Heart right ventricle (tissue), 16 donors: ENCODE data around the gene GAMT. TPM values are rescaled to one million over a fixed set of nuclear protein-coding genes. Genes with fewer than 3 reads are reported as not detected.

Experiments used
- ATAC-seq, 8 donors: fragments of 200-7000 bp; cut with Tn5 transposase; one replicate each; pipeline ENCODE4 v1.9.1; 2020; ENCODE audit warnings: mild to moderate bottlenecking in 8 of 8, moderate library complexity in 8 of 8, moderate number of reproducible peaks in 1 of 8
- DNase-seq, 2 donors: peaks; one replicate each; pipeline ENCODE4 v3.0.0-alpha.2; 2020
- H3K27ac ChIP-seq, 10 donors: fragments of 200-600 bp; sonication (generic) in 2 of 10; one replicate each; pipeline versions ENCODE4 v1.5.0 to v1.8.0; 2020 to 2022; ENCODE audit warnings: mild to moderate bottlenecking in 3 of 10
- H3K27me3 ChIP-seq, 7 donors: fragments of 200-600 bp; one replicate each; pipeline ENCODE4 v1.8.0; 2021 to 2022; ENCODE audit warnings: mild to moderate bottlenecking in 2 of 7
- H3K36me3 ChIP-seq, 9 donors: fragments of 200-600 bp; sonication (generic) in 1 of 9; one replicate each; pipeline versions ENCODE4 v1.5.0 to v1.8.0; 2020 to 2022; ENCODE audit warnings: mild to moderate bottlenecking in 2 of 9
- H3K4me1 ChIP-seq, 9 donors: fragments of 200-600 bp; sonication (generic) in 1 of 9; one replicate each; pipeline versions ENCODE4 v1.5.0 to v1.8.0; 2020 to 2022; ENCODE audit warnings: mild to moderate bottlenecking in 4 of 9
- H3K4me3 ChIP-seq, 10 donors: fragments of 200-600 bp; sonication (generic) in 2 of 10; one replicate each; pipeline versions ENCODE4 v1.5.0 to v1.8.0; 2020 to 2022; ENCODE audit warnings: mild to moderate bottlenecking in 7 of 10, moderate library complexity in 2 of 10
- H3K9me3 ChIP-seq, 11 donors: fragments of 200-600 bp in 10 of 11; sonication (generic) in 2 of 11; one replicate each; pipeline versions ENCODE4 v1.5.0 to v1.8.0; 2013 to 2022; ENCODE audit warnings: mild to moderate bottlenecking in 2 of 11, control low read depth in 1 of 11, moderate library complexity in 1 of 11
- CTCF ChIP-seq, 9 donors: fragments of 200-600 bp; sonication (generic) in 2 of 9; IDR thresholded peaks; one replicate each; pipeline versions ENCODE4 v1.5.0 to v1.8.0; 2021 to 2022; ENCODE audit warnings: antibody characterized with exemption in 9 of 9, mild to moderate bottlenecking in 5 of 9, moderate library complexity in 1 of 9
- WGBS, 2 donors: extraction: QIAGEN DNeasy Blood & Tissue Kit; methylation state at CpG; one replicate each; pipeline ENCODE4 v1.1.7; 2013; ENCODE audit warnings: inconsistent platforms in 1 of 2; 5-methylcytosine and 5-hydroxymethylcytosine counted together
- intact Hi-C, 10 donors: fragments of 100-400 bp; cut with DNase I; formaldehyde crosslinking; loops; one replicate each; pipeline versions ENCODE4 v1.11.1 to v1.14.2; 2022
- polyA plus RNA-seq, 2 donors: library from polyadenylated mRNA; stranded (reverse); fragments of 200-250 nt; gene quantifications; one replicate each; pipeline ENCODE4 v1.2.3, GENCODE V29; 2013
- total RNA-seq, 10 donors: library from RNA; stranded (reverse); fragmentation: NEBNext Ultra II Directional in 3 of 10; extraction: Animal tissue kit (Norgen Biotek cat#: 25700) in 3 of 10; gene quantifications; one replicate each; pipeline versions ENCODE4 v1.2.1 to v1.2.4, GENCODE V29; 2021 to 2023
- donor health status: Arrhythmogenic right ventricular cardiomyopathy.
- donor health status: ischemic (EF 13 %, LVEDD 7.1; RV severe dilation, severe dysfunction).
- donor health status: healthy with polysubstance abuse.
- donor health status: DM: no; HTN: yes; CAD: no.
- donor health status: DM: no; HTN: no; CAD: no.
- donor health status: ischemic (EF 25% LVEDD 6.9; RV normal size, moderate dysfunction).
- donor health status: ischemic (EF 25% LVEDD 5.7; RV mildly dilated, moderate dysfunction).
- donor health status: healthy.
- donor health status: DM: yes; HTN: yes; CAD: no.
- donor health status: Ischemic cardiomyopathy.
- donor health status: ischemic (EF 35%, LVEDD 5.7; RV mildly dilated, moderate dysfunction).
- donor health status: nonischemic (EF 11% LVEDD 7.7; RV severe dilation, severe dysfunction).
- donor health status: DM: yes; HTN: yes; CAD: no.
- donor health status: PGD.
- donor health status: ischemic (EF 29% LVEDD 5.4; RV normal size, mild dysfunction).
- donor health status: nonischemic (EF 23%, LVEDD 6.1; RV moderate dilation, normal function).

The GAMT gene
- total and polyA plus RNA-seq, 12 donors, result 30.8 to 260 (median 72.1) TPM

- intact Hi-C loops, result loop anchor here in 1 of 10 donors (10.0 kb wide), 1 partner anchor 144 kb away; the partner anchor contains the start of gene FAM174C
- H3K36me3 ChIP-seq, result peaks cover 5 to 77% (median 40%) of the 10 kb centered on the region in 9 donors
Measured at GRCh38 chr19:1418951-1419738, 17.8 kb upstream of the GAMT start.

GRCh38 chr19:1418496-1418775 lies 17.1 kb upstream of the GAMT start:
- Histone ChIP-seq H3K4me1 (peaks cover 31 to 66% (median 53%) of the 10 kb centered on the region in 9 donors), H3K27me3 (no peaks in the 10 kb centered on the region), H3K9me3 (no peaks in the 10 kb centered on the region), H3K36me3 (peaks cover 5 to 74% (median 34%) of the 10 kb centered on the region in 9 donors), H3K4me3 (no peak overlapping the region), H3K27ac (peak overlapping the region in 5 of 10 donors; percentile 9 to 71 (median 21))
- 69 to 73% methylated on average over 13 of the region's 13 CpGs for WGBS, 2 donors
- intact Hi-C loops, result loop anchor here in 1 of 10 donors (10.0 kb wide), 1 partner anchor 144 kb away; the partner anchor contains the start of gene FAM174C
- DNase-seq, result no peak
- no peak for ATAC-seq
- TF ChIP-seq CTCF (IDR thresholded peaks at IDR 0.05), result no peak

More at GRCh38 chr19:1418951-1419738, 17.8 kb upstream of the GAMT start:
- no peaks in the 10 kb centered on the region for H3K9me3 ChIP-seq
- H3K4me1 ChIP-seq, result peaks cover 31 to 61% (median 48%) of the 10 kb centered on the region in 9 donors
- no peak for TF ChIP-seq CTCF (IDR thresholded peaks at IDR 0.05)
- 49 to 64% methylated on average over 21 of the region's 21 CpGs for WGBS, 2 donors
- no peak for DNase-seq
- H3K4me3 ChIP-seq, result no peak overlapping the region
- H3K27ac ChIP-seq, result peak overlapping the region in 7 of 10 donors; percentile 13 to 71 (median 34)
- peak in 6 of 8 donors; percentile 35 to 77 (median 52) for ATAC-seq
- no peaks in the 10 kb centered on the region for H3K27me3 ChIP-seq

- no peaks in the 10 kb centered on the region for H3K9me3 ChIP-seq
- intact Hi-C loops, result loop anchor here in 1 of 10 donors (10.0 kb wide), 1 partner anchor 143 kb away; the partner anchor contains the start of gene FAM174C
- TF ChIP-seq CTCF (IDR thresholded peaks at IDR 0.05), result no peak
- ATAC-seq (peak in 3 of 8 donors; percentile 26 to 33 (median 32)), DNase-seq (no peak)
- 57 to 61% methylated on average over 30 of the region's 30 CpGs for WGBS, 2 donors
- H3K27me3 ChIP-seq, result no peaks in the 10 kb centered on the region
- H3K4me1 ChIP-seq, result peaks cover 34 to 69% (median 59%) of the 10 kb centered on the region in 9 donors
- H3K27ac ChIP-seq, result peak overlapping the region in 5 of 10 donors; percentile 9 to 71 (median 21)
- H3K36me3 ChIP-seq, result peaks cover 5 to 74% (median 31%) of the 10 kb centered on the region in 9 donors
- no peak overlapping the region for H3K4me3 ChIP-seq
Measured at GRCh38 chr19:1417681-1418495, 16.5 kb upstream of the GAMT start.

GRCh38 chr19:1417145-1417544 lies 15.8 kb upstream of the GAMT start:
- intact Hi-C loops, result loop anchor here in 1 of 10 donors (10.0 kb wide), 1 partner anchor 142 kb away; the partner anchor contains the start of gene FAM174C
- TF ChIP-seq CTCF (IDR thresholded peaks at IDR 0.05), result no peak
- Histone ChIP-seq H3K36me3 (peaks cover 5 to 74% (median 25%) of the 10 kb centered on the region in 9 donors), H3K27me3 (no peaks in the 10 kb centered on the region), H3K27ac (peak overlapping the region in 3 of 10 donors; percentile 66 to 85 (median 76)), H3K4me1 (peaks cover 42 to 73% (median 66%) of the 10 kb centered on the region in 9 donors), H3K9me3 (no peaks in the 10 kb centered on the region), H3K4me3 (no peak overlapping the region)
- 82 to 84% methylated on average over 21 of the region's 21 CpGs for WGBS, 2 donors
- DNase-seq (no peak), ATAC-seq (no peak)
